HG03354 (cell line): ENCODE data around the gene SEC23IP.
A peak's percentile ranks its signal among the peaks of the same experiment; 100 is the strongest.

Experiments used
- ATAC-seq: cut with Tn5 transposase; IDR thresholded peaks from one replicate; pipeline ENCODE4 v1.9.1; 2021; ENCODE audit warnings: mild to moderate bottlenecking; ENCODE audit not compliant: unreplicated experiment, poor library complexity, severe bottlenecking

SEC23IP gene

DNA sequence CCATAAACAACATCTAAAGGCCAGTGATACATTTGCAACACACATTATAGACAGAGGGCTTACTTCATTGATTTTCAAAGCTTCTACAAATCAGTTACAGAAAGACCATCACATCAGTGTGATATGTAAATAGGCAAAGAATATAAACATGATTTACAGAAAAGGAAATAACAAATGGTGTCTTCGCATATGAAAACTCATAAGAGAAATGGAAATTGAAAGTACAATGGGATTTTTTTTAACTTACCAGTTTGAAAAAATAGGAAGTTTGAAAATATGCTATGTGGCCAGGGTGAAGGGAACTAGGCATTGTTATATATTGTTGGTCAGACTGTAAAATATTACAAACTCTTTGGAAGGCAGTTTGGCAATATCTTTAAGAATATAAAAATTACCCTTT is 27.3 kb downstream of the SEC23IP start:
- ATAC-seq: peak; percentile 64

DNA sequence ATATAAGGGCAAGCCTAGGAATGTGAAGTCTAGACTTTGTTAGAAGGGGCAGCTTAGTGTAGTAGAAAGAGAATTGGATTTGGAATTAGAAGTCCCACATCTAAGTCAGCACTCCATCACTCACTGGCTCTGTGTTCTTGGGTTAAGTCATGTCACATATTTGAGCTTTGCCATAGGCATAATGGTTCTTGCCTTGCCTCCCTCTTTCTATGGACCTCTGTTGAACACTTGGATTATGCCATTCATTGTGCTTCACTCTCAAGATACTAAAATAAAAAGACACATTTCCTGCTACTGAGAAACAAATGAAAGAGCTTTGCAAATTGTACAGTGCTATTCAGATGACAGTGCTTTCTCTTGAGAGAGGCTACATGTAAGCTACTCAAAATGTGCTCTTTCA is 35.9 kb downstream of the SEC23IP start:
- no peak for ATAC-seq

DNA sequence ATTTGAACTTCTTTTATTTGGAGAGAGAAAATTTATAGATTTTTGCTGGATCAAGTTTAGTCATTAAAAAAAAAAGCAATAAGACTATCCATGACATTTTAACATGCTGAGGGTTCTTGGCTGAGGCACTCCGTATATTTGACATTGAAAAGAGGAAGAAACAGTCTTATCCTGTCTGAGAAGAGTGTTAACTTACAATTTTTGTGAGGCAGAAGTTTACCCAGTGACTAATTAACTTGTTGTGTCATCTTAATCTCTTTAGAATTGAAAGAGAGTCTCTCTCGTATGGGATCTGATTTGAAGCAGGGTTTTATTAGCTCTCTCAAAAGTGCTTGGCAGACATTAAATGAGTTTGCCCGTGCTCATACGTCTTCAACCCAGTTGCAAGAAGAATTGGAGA is 39.3 kb downstream of the SEC23IP start:
- ATAC-seq: no peak

DNA sequence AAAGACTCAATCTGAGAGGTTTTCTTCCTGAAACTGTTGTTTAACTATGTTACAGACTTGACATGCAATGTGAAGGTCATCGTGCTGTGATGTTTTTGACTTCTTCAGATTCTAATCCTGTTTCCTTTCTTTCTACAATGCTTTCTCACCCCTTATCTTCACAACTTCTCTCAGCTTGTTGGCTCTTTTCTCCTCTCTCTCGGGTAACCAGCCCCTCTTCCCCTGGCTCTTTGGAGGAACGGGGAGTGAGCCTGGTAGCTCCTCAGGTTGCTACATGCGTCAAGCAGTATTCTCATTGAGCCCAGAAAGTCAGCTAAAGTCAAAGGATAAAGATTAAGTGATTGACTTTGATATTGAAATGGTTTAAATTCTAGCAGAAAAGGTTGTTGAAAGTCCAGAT is 40.1 kb downstream of the SEC23IP start:
- no peak for ATAC-seq

DNA sequence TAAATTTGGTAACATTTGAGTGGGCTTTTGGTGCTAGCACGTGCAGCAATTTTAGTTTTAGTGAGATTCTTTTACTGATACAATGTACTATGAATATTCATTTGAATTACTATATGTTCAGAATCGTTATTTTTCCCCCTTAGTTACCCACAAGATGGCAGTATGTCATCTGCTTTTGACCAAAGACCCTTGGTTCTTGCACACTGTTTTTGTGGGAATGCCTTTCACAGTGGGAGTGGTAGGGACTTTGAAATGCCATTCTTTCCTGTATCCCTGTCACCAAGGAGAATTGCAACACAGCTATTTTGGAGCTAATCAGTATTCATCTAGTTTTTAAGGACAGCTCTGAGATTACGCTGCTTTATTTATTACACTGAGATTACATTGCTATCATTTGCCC is 40.6 kb downstream of the SEC23IP start:
- no peak for ATAC-seq

DNA sequence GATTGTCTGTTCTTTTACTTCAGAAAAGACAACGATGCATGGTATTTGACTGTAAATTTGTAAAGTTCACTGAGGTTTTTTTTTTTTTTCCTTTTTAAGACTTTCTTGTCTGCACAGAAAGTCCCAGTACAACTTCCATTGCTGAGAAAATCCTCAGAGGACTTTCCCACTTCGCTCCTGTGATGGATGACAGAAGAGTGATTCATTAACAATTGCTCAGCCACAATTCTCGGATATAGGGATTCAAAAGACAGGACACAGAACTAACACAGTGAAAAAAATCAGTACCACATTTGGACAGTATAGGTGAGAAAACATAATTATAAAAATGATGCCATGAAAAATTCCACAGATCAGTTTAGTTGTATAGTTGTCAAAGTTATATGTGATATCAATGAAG is 48.0 kb downstream of the SEC23IP start:
- no peak for ATAC-seq

DNA sequence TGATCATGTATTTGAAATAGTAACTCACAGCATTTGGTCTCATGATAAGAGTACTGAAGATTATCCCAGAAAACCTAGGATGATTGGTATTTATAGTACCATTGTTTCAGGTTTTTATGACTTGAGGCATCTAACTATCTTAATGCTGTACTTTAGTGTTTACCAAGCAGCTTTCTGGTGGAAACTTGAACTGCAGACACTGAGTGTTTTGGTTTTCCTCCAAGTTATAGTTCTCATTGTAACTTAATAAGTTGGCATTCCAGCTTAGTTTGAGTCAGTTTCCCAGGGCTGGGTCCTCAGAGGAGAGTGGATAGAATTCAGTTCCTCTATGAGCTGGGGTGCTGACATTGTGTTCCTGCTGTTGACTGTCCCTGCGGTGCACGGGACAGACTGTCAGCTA is 50.4 kb downstream of the SEC23IP start:
- no peak for ATAC-seq

DNA sequence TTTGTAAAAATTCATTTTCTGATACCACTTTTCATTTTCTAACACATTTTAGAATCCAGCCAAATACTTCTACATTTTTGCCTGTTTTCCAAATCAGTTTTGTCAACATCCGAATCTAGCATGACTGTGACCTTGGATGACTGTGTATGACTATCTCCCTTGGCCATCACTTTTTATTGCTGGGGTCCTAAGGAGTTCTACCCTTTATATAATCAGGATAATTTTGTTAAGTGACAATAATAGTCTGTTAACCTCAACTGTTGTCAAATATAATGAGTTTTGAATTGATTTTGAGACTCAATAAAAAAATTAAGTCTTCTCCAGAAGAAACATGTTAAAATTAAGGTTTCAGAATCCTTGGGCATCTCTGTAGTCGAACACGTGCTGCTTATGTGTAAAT is 53.3 kb downstream of the SEC23IP start:
- ATAC-seq: no peak

DNA sequence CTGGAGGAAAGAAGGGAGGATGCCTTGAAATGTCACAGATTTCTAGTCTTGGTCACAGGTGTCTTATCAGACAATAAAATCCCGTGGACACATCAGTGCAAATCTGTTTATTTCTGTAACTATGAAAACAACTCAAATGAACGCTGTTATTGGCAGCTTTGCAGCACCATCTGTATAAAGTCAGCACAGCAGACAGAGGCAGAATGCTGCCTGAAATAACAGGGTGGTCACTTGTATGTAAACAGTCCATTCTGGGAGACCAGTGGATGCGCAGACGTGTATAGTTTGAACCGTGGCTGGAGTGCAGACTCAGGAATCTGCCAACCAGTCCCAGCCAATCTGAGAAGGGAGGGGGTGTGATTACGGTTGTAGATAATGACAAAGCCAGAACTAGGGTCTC is 54.8 kb downstream of the SEC23IP start:
- no peak for ATAC-seq

DNA sequence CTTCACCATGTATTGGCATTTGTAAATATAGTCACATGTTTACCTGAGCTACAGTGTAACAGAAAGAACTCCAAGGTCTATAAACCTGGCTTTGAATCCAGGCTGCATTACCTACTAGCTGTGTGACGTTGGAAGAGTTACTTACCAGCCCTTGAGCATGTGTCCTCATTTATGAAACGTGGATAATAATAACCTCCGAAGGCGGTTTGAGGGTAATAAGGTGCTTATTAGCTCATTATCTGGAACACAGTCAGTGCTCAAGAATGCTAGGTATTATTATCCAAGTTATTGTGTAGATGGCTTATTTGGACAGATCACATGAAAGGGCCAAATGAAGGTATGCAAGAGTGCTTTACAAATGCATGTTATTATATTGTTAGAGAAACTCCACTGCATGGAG is 64.9 kb downstream of the SEC23IP start:
- ATAC-seq: no peak

DNA sequence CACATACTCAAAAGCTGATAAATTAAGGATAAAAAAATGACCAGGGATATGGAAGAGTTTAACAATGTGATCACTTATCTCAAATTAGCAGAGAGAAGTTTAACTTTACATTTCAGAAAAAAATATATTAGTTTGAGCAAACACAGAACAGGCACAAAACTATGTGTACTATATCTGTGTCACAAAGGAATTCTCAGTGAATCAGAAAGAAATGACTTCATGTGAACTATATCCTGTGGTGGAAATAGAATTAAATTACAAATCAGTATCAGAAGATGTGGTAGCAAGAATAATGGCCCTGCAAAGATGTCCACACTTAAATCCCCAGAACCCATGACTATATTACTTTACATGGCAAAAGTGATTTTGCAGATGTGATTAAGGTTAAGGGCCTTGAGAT is 70.3 kb downstream of the SEC23IP start:
- no peak for ATAC-seq

DNA sequence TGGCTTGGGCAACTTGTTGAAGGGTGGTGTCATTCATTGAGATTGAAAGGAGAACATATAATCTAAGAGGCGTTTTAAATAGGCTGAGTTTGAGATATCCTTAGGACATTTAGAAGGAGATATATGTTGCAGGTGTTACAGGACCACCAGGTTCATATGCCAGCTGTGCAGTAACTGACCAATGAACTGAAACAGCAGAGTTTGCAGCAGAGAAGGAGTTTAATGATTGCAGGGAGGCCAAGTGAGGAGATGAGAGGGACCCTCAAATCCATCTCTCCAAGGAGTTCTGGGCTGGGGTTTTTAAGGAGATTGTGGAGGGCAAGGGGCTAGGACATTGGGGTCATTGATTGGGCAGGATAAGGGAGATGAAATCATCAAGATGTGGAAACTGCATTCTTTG is 74.5 kb downstream of the SEC23IP start:
- ATAC-seq: no peak

DNA sequence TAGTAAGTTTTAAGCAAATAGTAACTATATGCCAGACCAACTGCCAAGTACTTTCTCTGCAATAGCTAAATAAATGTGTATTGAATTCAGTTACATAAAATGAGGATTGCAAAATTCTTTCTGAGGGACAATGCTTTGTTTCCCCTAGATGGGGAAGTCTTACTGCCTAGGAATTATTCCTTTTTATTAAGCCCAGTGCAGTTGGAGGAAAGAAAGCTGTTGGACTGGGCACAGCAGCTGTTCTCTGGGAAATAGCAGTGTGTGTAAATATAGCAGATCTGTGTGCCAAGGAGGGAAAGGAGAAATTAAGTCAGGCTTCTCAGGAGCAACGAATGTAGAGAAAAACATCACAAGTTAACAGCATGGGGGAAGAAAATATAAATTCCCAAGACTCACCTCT is 77.1 kb downstream of the SEC23IP start:
- ATAC-seq: no peak

DNA sequence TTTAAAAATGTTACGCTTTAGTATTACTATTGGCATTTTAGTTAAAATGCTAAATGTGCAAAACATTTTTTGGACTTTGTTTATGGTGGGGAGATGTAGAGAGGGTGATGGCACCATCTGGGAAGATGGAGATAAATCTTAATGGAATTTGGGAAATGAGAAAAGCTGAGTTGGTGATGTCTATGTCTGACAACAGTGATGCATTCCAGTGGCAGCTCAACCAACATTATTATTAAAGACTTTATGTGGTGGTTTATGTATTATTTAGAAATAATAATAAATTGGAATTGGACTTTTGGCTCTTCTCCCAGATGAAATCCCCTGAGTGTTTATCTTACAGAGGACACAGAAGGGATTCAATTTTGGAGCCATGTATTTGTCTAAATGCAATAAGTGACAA is 77.6 kb downstream of the SEC23IP start:
- ATAC-seq: no peak

DNA sequence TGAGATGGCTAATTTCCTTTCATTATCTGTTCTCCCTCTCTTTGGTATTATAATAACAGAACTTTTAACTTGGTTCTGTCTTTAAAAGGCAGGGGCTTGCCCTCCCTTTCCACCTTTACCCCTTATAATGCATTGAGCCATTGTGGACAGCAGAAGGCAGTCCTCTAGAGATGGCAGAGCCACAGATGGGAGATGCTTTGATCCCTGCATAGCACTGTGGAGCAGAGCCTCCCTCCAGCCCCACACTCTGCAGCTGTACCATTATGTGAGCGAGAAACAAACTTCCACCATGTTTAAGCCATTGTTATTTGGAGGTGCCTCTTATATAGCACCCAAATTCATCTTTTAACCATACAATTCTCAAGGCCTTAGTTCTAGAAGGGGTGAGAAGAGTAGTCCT is 78.4 kb downstream of the SEC23IP start:
- ATAC-seq: no peak

DNA sequence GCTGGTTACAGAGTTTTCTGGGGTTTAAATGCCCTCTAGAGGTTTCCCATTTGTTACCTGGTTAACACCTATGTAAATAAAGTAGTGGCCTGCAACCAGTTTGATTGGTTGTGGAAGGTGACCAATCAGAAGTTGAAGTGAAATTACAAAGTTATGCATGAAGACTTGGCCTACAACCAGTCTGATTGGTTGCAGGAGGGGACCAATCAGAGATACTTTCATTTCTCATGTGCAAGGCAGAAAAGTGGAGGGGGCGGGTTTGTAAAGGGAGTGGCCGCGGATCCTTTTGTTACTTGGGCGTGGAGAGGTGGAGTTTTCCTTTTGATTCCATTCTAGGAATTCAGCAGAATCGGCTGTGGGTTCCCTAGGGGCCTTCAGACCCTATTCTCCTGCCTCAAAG is 80.8 kb downstream of the SEC23IP start:
- ATAC-seq: no peak

DNA sequence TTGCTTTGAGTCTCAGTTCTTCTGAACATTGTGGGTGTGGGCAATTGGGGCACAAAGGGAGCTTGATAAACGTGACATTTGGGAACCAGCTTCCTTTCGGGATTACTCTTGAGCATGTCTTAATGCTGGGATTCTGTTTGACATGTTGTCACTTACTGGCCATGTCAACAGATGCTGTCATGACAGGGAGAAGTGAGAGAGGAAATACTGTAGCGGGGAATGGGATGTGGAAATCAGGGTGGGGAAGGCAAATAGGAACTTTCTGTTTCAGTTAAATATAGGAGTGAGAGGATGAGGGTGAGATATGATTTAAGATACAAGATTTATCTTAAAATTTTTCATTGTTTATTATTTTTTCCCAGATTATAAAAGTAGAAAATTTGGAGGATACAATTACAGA is 83.9 kb downstream of the SEC23IP start:
- ATAC-seq: no peak

DNA sequence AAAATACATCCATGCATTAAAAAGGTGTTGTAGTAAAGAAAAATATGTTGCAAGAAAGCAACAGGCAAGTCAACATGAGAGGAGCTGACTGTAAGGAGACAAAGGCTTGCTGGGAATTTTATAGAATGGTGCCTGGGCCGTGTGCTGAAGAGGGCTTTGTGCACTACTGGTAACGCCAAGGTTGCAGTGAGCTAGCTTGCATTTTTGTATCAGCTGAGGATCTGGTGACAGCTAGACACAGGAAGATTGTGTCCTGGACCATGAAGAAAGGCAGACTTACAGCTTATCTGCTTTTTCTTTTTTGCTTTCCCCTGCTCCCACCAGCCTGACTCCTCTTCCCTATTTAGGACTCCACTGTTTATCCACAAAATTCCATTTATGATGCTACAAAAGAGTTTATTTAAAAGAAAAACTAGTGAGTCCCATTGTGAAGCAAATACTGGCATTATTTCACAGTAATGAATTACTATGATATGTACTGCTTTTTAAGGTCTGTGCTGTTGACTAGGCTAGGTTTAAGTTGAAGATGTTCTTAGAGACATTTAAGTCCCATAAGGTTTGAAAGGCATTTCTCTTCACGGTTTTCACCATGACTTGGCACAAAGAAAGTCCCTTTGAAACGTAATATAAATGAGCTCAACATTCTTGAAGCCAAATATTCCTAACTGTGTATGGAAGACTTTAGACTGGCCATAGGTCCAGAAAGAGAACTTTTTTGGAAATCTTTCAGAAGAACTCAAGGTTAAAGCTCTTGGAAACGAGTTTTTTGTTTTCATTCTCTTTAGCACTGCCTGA is 88.6 kb downstream of the SEC23IP start:
- no peak for ATAC-seq

DNA sequence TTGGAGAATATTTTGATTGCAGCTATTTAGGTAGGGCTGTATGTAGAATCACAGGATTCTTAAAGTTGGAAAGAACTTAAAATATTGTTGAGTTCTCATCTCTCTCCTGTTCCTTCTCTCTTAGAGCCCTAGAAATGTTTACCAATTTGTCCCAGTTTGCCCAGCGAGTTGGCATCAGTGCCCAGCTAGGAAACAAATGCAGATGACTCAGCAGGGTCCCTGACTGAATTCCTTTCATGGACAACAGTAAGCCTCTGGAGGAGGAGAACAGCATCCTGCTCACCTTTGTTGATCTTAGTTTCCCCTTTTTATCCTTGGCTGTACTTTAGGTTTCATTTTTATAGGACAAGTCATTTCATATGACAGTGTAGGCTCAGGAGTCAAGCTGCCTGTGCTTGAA is 89.3 kb downstream of the SEC23IP start:
- ATAC-seq: no peak

DNA sequence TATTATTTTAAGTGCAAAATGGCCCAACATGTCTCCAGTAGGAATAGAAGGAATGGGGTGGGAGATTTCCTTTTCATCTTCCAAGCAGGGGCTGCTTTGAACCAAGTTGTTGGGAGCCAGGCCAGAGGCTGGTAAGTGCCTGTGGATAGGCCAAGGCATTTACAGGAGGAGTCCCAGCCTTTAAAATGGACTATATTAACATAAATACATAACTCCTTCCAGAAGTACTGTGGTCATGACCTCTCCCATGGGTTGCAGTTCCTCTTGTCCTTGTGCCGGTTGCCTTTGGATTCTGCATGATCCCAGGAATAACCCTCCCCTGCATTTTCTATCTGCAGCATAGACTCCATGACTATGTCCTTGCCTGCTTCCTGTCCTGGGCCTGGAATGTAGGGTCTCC is 95.8 kb downstream of the SEC23IP start:
- ATAC-seq: no peak

DNA sequence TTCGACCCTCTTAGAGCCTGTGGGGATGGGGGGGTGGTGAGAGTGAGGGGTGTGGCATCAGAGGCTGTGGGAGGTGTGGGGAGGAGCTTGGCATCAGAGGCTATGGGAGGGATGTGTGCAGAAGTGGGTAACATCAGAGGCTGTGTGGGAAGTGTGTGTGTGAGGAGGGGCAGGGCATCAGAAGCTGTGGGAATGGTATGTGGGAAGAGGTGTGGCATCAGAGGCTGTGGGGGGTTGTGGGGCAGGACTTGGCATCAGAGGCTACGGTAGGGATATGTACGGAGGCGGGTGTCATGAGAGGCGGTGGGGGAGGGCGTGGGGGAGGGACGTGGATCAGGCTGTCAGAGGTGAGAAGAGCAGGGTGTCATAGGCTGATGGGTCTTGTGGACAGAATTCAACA is 97.4 kb downstream of the SEC23IP start:
- no peak for ATAC-seq

DNA sequence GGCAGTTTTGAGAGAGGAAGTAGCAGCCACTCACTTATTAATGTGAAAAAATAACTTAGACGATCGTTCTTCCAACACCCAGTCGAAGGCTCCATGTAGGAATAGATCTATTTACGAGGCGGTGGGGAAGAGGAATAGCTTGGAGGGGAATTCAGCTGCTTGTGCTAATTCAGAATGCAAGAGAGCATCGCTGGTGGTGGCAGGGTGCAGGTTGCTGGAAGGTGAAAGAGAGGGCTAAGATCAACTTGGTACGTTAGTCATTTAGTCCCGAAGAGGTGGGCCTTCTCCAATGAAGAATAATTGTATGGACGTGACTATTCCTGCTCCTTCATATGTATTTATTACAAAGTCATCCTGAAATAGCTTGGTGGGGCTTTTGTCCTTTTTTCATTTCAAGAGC is 98.5 kb downstream of the SEC23IP start:
- ATAC-seq: no peak
